GM21786 (cell line): ENCODE data around the gene ICAM1.
"Not testable (repeated sequence)": the region's sequence is repeated elsewhere in the genome, so short reads cannot be mapped to it uniquely, and the experiment has no call there.

Experiments
- ATAC-seq: cut with Tn5 transposase; IDR thresholded peaks from one replicate; pipeline ENCODE4 v1.9.1; 2021; ENCODE audit not compliant: unreplicated experiment

Gene ICAM1

GRCh38 chr19:10270616-10271394 lies at the start of gene ICAM1:
Gene ICAM1 (plus strand): TSS chr19:10271120. CDS start chr19:10271160, 40 bp downstream.
- no peak for ATAC-seq

DNA sequence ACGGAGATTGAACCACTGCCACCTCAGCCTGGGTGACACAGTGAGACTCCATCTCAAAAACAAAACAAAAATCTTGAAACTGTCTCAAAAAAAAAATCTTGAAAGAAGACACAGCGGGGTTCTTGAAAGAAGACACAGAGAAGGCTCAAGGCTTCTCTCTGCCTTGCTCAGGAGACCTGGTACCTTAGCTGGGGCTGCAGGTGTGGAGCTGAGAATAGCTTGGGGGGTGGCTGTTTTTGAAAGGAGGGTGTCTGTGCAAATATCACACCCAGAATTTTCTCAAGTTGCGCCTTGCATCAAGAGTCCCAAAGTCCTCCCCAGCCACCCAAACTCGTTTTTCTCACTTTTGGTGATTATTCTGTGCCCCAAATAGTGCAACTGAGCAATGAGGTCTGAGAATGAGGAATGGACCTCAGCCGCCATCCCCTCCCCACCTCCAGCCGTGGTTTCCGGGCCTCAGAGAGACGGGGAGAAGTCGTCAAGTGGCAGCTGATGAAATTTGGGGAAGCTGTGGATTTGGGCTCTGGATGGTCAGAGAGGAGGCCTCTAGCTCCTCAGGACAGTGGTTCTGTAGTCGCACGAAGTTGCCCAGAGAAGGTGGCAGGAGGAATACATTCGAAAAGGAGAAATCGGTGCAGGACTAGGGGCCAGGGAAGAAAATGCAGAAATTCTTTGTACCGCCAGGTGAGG lies 48.6 kb upstream of the ICAM1 start:
- ATAC-seq = no peak

DNA sequence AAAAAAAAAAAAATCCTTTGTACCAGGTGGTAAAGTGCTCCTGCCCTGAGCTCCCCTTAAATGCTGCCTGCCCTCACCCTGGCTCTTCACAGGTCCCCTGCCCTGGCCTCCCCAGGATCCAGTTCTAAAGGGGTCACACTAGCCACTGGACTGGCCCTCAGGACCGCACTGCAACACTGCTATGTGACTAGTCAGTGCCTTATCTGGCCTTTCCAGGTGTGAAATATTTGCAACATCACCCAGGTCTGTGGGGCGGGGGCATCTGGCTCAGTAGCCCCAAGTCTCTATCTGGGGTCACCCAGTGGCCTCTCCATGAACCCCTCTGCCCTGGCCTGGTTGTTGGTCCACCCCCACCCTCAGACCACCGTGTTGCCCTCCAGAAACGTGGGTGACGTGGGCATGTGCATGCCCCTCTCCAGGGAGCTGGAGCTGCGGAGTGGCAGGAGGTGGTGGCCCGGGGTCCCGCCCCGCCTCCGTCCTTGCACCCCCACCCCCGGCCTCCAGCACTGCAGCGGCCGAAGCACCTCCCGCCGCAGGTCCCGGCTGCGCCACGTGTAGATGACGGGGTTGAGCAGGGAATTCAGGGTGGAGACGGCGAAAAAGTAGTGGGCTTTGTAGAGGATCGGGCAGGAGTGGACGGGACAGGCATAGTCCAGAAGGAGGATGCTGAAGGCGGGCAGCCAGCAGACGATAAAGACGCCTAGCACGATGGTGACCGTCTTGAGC lies 47.3 kb upstream of the ICAM1 start:
- no peak for ATAC-seq

- ATAC-seq = no peak
These were observed 46.6 kb upstream of the ICAM1 start for GRCh38 chr19:10224337-10224736.

DNA sequence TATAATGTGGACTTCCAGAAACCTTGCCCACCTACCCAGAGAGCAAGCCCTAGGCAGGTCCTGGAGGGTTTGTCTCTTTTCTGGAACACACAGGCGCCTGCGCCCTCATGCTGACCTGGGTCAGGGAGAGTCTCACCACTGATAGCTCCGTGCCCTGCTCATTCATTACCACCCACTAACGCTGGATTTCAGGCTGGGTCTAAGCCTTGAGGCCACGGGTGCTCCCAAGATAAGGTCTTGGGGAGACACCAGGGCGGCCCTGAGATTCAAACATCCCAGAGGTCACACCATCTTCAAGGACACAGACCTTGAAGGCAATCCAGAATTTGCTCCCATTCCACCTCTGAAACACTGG lies 44.9 kb upstream of the ICAM1 start:
- ATAC-seq = no peak

- no peak for ATAC-seq
These were observed 44.4 kb upstream of the ICAM1 start for GRCh38 chr19:10226376-10227025.

GRCh38 chr19:10227026-10227971 lies 43.6 kb upstream of the ICAM1 start:
- ATAC-seq = no peak

- no peak for ATAC-seq
These were observed 42.5 kb upstream of the ICAM1 start for GRCh38 chr19:10228393-10228792.

DNA sequence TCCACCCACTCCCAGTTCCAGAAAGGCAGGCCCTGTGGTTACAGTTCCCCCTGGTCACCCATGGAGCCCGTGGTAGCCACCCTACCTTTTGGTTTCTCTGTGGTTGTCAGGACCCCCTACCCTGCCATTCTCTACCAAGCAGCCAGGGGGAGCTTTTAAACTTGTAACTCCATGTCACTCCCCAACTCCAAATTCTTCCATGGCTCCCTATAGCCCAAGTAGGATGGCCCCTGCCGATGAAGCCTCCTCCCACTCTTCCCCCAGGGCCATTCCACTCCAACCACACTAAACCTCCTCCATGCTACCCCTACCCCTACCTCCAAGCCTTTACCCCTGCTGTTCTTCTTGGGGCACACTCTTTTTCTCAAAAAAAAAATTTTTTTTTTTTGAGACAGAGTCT lies 42.0 kb upstream of the ICAM1 start:
- ATAC-seq = no peak

GRCh38 chr19:10230173-10230860 lies 40.6 kb upstream of the ICAM1 start:
- no peak for ATAC-seq

GRCh38 chr19:10230861-10231611 lies 39.9 kb upstream of the ICAM1 start, which contains the start of gene S1PR2:
Gene S1PR2 (minus strand): TSS chr19:10231331. CDS start chr19:10224905, 6,426 bp downstream.
- no peak for ATAC-seq

GRCh38 chr19:10231612-10232228 lies 39.2 kb upstream of the ICAM1 start:
- ATAC-seq = no peak

DNA sequence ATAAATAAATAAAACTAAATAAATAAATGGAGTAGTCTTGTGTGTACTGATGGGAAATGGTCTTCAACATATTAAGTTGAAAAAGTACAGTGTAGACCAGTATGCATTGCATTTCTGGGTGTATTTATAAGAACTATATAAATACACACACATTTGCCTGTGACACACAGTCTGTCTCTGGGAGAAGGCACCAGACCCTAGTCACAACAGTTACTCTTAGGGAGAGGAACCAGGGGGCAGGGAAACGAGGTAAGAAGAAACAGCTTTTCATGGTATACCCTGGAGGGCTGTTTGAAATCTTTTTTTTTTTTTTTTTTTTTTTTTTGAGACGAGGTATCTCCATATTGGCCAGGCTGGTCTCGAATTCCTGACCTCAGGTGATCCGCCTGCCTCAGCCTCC lies 37.0 kb upstream of the ICAM1 start:
- no peak for ATAC-seq

- ATAC-seq = no peak
These were observed 35.9 kb upstream of the ICAM1 start for GRCh38 chr19:10235003-10235402.

DNA sequence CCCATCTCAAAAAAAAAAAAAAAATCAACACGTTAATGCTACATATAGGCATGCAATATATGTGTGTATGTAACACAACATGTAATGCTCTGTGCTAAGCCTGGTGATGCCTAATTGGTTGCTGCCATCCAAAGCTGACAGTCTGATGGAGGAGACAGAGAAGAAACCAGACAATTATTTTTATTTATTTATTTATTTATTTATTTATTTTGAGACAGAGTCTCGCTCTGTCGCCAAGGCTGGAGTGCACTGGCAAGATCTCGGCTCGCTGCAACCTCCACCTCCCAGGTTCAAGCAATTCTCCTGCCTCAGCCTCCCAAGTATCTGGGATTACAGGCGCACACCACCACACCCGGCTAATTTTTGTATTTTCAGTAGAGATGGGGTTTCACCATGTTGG lies 35.5 kb upstream of the ICAM1 start:
- ATAC-seq = not testable (repeated sequence)

- no peak for ATAC-seq
These were observed 33.2 kb upstream of the ICAM1 start for GRCh38 chr19:10237702-10238101.

- ATAC-seq = no peak
These were observed 32.6 kb upstream of the ICAM1 start for GRCh38 chr19:10238172-10238783.

DNA sequence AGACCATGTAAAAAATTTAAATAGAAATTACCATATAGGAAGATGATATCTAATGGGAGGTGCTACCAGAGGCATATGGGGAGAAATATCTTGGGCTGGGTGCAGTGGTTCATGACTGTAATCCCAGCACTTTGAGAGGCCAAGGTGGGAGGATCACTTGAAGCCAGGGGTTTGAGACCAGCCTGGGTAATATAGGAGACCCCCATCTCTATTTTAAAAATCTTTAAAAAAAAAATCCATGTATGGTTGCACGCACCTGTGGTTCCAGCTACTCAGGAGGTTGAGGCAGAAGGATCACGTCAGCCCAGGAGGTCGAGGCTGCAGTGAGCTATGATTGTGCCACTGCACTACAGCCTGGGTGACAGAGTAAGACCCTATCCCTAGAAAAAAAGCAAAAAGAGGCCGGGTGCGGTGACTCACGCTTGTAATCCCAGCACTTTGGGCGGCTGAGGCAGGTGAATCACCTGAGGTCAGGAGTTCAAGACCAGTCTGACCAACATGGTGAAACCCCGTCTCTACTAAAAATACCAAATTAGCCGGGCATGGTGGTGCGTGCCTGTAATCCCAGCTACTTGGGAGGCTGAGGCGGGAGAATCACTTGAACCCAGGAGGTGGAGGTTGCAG lies 29.0 kb upstream of the ICAM1 start:
- ATAC-seq = not testable (repeated sequence)
